GM21786 (cell line): ENCODE results near the gene HYAL1.

Experiments
- ATAC-seq: cut with Tn5 transposase; IDR thresholded peaks from one replicate; pipeline ENCODE4 v1.9.1; 2021; ENCODE audit not compliant: unreplicated experiment

The HYAL1 gene

DNA sequence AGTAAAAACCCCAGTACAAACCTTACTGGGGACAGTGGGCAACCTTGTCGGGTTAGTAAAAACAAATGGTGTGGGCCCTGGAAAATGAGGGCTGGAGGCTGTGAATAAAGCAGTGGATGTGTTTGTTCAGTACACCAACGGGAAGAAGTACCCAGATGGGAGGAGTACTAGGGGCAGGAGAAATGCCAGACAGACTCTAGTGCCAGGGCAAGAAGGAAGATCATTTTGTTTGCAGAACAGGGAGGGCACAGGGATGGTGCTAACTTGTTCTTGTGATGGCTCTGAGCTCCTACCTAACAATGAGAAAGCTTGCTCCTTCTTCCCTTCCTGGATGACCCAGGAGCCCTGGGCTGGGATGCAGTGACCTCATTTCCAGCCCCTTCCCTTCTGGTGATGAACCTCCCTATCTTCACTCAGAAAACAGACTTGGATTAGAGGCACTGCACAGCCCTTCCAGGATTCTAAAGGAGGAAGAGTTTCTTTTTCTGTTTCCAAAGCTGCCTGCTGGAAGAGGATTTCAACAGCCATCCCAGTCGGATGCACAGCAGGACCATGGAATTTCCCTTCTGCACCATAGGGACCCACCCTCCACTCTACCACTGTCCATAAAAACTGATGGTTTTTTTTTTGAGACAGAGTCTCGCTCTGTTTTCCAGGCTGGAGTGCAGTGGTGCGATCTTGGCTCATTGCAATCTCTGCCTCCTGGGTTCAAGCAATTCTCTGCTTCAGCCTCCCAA, 31.1 kb upstream of the HYAL1 start:
- no peak for ATAC-seq

DNA sequence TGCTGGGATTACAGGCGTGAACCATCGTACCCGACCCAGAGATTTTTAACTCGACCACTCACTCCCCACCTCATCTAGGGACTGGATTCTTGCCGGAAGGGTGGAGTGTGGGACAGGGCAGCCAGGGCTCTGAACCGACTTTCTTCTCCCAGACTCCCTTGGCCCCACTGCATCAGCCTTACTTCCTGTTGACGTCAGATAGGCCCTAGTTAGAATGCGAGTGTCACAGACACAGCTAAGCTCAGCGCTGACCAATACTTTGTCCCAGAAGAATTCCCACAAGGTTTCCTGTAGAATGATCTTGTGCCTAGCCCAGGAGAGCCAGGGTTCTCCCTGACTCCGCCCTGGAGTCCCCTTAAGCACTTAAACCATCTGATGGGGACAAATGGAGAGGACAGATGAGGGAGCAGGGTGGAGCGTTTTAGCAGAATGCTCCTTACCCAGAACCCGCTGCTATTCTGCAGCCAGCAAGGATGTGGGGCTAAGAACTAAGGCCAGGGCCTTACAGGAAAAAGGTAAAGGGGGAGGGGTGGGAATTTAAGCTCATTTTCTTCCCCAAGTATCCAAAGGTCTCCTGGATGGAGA, 30.5 kb upstream of the HYAL1 start:
- ATAC-seq: no peak

DNA sequence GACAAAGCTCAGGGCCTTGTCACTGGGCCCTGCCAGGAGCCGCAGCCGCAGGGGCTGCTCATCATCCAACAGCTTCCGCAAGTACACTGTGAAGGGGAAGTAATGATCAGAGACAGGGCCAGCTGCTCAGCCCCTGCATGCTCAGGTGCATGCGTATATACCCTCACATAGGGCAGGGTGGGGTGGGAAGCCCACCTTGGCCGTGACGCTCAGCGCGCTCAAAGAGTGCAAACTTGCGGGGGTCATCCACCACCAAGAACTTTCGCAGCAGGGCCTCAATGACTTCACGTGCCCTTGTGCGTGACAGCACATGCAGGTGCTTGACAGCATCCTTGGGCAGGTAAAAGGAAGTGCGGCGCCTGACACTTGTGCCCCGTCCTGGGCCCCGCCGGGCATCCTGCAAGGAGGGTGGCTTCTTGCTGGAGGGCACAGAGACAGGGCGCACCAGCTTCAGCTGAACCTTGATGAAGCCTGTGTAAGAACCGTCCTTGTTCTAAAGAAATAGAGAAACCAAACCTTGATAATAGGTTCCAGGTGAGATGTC, 28.1 kb upstream of the HYAL1 start:
- ATAC-seq: no peak

DNA sequence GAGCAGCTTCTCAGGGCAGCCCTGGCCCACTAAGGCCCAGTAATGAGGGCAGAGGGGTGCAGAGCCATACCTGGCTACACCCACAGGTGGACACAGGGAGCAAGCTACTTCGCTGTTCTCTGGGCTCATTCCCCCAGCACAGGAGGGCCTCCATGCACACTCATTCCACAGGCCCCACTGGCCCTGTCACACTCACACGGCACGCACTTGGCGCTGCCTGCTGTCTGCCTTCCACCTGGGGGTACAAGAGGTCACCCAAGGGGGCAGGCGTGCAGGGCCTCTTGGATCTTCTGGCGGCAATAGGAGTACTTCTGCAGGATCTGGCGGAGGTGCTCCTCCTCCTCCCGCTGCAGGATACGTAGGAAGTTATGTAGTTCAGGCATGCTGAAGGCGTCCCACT, 27.0 kb upstream of the HYAL1 start:
- ATAC-seq: no peak

DNA sequence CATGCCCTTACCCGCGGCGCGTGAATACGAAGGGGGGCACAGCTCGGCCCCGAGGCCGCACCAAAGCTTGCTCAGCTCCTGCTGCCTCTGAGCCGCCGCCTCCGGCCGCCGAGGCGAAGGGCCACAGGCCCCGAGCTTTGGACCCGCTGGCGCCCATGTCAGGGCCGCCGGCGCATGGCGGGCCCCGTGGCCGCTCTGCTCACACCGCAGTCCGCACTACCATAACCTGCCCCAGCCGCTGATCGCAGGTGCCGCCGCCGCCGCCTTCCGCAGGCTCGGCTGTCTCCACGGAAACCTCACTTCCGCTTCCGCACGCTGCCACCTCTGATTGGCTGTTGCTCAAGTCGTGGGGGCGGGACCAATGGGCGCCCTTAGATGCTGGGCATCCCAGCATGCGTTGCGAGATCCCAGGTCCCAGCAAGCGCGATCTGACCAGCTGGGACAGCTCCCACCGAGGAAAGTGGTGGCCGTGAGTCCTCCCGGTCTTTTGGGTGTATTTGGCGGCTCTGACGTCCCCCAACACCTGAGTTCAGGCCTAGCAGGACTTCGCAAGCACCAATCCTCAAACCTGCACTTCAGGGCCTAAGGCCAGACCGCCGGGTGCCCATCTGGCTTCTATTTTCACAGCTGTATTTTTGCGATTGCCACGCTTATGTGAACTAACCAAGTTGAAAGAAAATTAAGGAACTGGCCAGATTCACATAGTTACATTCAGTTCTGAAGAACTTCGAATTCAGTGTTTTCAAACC, 24.7 kb upstream of the HYAL1 start, which contains the start of gene TUSC2:
TUSC2 (minus strand) TSS at position 281 of the 749 bp plus-strand sequence; CDS start at position 157, 124 bp downstream.
- ATAC-seq: peak; percentile 93

DNA sequence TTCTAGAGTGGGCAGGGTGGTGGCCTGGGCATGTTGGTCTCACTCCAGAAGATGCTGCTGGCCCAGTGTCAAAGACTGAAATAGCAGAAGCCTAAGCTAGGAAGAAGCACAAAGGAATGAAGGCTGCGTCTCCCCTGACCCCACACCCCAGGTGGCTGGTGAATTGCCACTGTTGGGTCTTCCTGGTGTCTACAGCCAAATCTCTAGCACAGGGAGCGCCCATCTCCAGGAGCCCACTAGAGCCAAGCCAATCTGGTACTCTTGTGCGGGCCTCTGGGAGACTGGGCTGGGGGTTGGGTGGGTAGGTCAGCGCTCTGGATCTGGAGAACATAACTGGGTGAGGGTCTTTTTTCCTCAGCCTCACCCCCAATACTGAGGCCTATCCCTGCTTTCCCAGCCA, 23.8 kb upstream of the HYAL1 start:
- ATAC-seq: no peak

DNA sequence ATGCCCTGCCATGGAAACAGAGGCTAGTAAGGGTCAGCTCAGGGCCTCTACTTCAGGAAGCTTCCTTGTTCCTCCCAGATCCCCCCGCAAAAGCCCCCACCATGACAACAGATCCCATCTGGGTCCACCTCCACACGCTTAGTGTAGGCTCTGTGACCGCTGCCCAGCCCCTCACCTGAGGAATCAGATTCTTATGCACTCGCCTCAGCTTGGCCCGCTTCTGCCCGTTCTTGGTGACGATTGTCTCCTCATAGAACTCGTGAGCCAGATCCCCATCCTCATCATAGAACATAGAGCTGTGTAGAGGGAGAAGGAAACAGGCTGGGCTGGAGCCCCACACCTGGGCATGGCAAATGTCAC, 22.8 kb upstream of the HYAL1 start:
- no peak for ATAC-seq

DNA sequence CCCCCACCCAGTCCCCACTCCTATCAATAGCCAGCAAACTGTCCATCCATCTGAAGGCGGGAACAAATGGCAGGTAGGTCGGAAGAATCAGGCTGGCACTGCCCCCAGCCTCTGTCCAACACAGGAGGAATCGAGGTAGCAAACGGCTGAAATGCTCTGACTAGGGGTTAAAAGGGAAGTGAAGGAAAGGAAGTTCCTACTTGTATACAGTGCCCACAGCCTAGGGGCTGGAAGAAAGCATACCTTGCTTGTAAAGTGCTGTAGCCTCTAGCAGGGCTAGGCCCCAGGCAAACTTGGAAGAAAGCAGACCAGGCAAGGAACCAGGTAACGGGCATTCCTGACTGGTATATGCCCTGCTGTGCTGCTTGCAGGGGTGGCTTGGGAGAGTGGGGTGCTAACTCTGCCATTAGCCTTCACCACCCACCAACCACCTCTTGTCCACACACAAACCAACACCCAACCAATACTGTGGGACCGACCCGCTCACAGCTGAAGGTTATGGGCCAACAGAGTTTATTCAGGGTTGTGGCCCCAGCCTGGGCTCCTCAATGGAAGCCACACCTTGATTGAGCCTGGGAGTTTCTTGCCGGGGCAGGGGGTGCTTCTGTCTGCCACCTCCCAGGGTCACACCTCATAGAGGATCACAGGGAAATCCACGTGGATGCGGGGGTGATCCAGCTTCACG, 22.3 kb upstream of the HYAL1 start:
- no peak for ATAC-seq

DNA sequence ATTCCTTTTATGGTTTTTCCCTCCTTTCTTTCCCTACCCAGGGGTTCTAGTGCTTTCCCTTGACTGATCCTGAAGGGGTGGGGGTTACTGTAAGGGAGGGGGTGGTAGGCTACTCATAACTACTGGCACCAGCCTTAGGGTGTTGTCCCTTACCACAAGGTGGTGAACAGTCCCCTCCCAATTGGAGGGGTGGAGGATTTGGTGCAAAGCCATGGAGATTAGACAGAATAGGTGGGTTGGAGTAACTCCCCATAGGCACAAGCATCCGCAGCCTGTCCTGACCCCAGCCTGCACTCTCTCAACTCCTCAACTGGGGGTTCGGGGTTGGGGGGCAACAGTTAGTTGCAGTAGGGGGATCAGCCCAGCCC, 21.7 kb upstream of the HYAL1 start:
- ATAC-seq: no peak

DNA sequence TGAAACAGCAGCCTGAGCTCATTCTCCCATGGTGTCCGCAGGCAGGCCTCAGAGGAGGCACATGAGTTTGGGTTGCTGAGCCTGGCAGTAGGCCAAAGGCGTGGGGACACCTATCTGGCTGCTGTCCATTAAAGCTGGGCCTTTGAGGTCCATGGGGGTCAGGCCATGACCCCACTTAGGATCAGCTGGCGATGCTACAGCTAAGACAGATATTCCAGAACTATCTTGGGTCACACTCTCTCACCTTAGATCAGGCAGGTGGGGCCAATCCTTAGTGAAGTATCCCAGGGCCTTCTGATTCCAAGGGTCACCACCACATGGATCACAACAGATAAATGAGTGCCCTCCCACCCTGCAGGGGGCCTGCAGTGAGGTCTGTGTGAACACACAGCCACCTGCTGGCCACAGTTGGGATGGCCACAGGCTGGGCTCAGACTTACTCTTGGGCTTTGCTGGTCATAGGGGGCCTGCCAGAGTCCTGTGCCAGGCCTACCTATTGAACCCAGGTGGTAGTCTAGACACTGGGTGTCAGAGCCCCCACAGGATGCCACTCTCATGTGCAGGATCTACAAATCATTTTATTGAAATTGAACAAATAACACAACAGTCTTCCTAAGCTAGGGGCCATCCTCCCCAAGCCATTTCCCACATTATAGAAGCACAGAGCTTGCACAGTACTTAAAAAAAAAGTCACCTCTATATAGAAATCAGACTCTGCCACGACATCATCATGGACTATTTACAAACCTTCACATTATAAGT, 21.2 kb upstream of the HYAL1 start:
- ATAC-seq: no peak

DNA sequence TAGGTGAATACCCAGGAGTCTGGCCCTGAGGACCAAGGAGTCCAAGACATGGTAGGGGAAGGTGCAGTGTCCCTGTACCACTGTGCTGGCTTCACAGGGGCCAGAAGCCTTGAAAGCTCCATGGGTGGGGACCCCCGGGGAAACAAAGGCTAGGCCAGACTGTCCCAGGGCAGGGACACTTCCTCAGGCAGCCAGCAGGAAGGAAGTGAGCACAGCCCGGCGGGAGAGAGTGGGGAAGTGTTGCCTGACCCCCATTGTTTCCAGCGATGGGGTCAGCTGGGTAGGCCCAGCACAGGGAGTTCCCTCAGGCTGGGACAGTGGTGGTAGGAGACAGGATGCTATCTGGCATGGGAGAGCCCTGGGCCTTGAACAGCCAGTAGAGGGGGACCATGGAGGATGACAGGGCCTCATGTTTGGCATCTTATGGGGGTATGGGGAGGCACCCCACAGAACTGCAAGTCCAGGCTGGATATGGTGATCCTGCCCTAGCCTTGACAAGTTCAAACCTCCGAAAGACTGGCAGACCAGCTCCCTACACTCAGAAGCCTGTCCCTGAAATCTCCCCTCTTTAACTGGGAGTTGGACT, 20.3 kb upstream of the HYAL1 start:
- no peak for ATAC-seq

DNA sequence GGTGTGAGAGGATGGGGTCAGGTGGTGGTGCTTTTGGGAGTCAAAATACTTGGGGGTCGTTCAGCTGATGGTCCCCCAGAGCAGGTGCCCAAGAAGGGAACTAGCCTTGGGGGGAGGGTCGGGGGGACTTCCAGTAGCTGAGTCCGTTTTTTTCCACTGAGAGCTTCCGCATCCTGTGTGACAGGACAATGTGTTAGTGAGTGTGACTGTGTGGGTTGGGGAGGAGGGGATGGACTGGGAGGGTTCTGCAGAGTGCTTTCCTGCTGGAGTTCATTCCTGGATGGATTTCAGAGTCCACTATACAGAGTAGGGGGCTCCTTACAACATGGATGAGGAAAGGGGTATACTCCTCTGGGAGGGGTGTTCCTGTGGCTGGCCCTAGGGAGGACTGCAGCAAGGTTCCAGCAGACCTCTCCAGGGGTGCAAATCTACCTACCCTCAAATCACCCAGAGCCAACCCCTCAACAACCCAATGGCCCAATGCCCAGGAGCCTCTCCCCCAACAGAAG, 19.8 kb upstream of the HYAL1 start:
- no peak for ATAC-seq

DNA sequence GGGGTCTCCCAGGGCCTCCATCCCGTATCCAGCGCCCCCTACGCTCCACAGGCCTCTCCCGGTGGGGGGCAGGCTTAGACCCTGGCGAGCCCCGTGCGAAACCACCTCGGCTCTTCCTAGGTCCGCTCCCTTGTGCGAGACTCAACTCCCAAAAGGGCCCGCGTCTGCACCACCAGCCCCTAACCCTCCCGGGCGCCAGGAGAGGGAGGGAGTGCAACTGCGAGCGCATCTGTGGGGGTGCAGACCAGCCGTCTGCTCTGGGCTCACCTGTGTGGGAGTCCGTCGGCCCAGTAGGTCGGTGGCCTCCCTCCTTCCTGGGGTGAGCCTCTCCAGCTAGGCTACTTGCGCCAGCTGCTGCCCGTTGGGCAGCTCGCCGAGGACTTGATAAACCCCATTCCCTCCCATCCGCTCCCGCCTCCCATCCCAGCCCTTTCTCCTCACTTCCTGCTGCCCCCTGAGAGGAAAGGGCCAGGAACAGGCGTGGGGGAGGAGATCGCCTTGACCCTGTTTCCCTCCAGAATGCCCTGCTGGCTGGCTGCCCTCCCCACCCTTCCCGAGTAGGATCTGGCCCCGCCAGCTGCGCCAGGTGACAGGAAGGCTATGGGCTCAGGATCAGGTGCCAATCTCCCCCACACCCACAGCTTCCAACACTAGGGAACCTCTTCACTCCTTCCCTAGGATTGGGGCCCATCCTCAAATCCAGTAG, 19.2 kb upstream of the HYAL1 start, which contains the start of gene HYAL2:
HYAL2 (minus strand) TSS at position 360 of the 706 bp plus-strand sequence. CDS start 2,256 bp downstream, outside the sequence.
- no peak for ATAC-seq

DNA sequence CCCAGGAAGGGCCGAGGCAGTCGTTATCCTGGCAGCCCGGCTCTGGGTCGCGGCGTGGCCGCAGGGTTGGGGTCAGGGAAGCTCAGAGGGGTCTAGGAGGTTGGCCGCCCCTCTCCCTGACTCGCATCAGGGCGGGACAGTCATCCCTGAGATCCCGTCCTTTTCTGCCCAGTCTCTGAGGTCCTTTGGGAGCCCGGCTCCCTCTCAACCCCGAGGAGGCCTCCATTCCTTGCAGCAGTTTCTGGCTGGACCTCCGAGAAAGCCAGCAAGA, 18.7 kb upstream of the HYAL1 start:
- no peak for ATAC-seq

DNA sequence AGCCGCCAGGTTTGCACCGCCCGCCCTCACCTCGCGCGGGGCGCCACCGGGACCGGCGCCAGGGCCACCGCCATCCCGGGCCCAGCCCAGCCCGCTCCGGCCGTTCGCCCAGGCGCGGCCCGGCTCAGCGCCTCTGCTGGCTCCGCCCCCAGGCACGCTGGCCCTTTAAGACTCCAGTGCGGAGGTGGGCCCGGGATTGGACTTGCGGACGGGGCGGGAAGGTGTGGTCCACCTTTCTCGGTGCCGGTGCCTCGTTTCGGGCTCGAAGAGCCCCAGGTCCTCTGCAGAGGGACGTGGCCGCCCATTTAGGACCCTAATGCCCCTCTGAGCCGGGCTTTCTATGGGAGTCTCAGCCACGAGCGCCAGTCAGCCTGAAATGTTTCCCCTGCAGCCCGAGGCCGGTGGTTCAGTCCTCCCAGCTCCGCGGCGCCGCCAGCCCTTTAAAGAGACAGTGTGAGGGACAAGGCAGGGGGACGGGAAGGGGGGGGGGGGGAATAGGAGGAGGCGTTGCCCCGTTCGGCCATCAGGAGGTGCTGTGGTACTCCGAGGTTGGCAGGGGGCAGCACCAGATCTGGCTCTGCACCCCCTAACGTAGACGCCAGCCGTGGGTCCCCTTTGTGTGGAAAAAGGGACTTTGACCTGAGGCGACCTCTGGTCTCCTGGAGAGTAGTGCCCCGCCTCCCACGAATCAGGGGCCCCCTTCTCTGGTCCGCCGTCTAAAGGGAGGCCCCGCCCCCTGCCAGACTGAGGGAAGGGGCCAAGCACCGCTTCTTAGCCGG, 18.2 kb upstream of the HYAL1 start:
- ATAC-seq: peak; percentile 90

DNA sequence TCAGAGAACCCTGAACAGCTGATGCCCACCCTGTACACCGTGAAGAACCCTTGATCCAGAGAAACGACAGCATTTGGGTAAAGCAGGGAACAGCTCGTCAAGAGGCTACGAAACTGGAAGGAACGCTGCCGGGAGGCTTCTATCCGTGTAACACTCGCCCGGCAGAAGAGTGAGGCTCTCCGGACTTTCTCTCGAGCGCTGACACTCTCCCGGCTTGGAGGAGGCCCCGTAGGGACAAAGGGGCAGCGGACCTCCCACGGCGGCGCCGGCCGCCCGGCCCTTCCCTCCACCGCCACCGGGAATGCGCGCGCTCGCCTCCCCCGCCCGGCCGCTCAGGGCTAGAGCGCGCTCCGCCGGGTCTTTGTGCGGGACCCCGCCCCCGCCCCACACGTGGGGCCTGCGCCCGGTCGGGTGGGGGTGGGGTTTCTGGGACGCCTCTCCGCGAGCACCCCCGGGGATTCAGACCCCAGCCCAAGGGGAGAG, 17.5 kb upstream of the HYAL1 start:
- peak; percentile 46 for ATAC-seq

DNA sequence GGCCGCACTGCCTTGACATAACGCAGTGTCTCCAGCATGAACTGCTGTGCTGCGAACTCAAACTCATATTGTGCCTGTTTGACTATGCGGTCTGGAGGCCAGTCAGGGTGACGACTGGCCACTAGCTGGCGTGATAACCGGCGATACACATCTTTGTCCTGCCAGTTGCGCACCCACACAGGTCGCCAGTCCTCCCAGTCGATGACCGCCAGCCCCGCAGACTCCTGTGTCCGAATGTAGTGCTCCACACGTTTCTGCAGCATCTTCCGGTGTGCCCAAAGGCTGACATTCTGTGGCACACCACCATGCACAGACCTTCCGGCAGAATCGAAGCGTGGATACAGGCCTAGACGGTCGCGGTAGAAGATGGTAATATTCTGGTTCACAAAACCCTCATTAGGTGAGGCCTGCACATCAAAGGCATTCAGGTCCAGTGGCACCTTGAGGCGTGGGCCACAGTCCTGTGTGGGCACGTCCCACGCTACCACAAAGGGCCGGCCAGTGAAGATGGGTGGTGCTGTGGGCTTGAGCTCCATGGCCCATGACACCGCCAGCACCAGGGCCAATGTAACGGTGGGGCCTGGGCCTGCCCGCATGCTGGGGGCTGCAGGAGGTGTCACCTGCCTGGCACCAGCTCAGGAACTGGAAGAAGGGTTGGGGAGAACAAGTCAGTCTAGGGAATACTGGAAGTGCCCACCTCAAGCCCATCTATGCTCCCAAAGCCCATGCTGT, 16.7 kb upstream of the HYAL1 start:
- ATAC-seq: no peak
